K562 (cell line): ENCODE results near the gene CDHR1.

Source experiments
- CBX2 ChIP-seq: fragments of 200-600 bp; sonication (generic); IDR thresholded peaks from one replicate; pipeline ENCODE4 v1.6.1; 2012; ENCODE audit warnings: mild to moderate bottlenecking, low read length, inconsistent platforms; ENCODE audit not compliant: insufficient read depth, poor library complexity, severe bottlenecking
- CHD1 ChIP-seq: fragments of 200-600 bp; sonication (generic); IDR thresholded peaks from one replicate; pipeline ENCODE4 v1.6.1; 2012; ENCODE audit warnings: mild to moderate bottlenecking, moderate library complexity, low read length, inconsistent platforms
- MXI1 ChIP-seq: IDR thresholded peaks from 2 replicates; pipeline ENCODE4 v1.6.1; 2011; ENCODE audit warnings: low read depth, mild to moderate bottlenecking, improper control_type of control experiment, low read length
- NR1H2 ChIP-seq: sonication (generic); formaldehyde crosslinking; IDR thresholded peaks from 2 replicates; pipeline ENCODE4 v1.4.0; 2020; ENCODE audit warnings: mild to moderate bottlenecking, missing genetic modification reagents
- POLR2A ChIP-seq: fragments of 450-650 bp; conservative IDR thresholded peaks from 2 replicates; pipeline ENCODE4 v1.6.1; 2016
- PTBP1 ChIP-seq: fragments of 200-400 bp; formaldehyde crosslinking; IDR thresholded peaks from 2 replicates; pipeline ENCODE4 v1.6.1; 2017; ENCODE audit warnings: low read depth, low read length
- REST ChIP-seq, 2 experiments: fragments of 450-650 bp; formaldehyde crosslinking in 1 of 2; IDR thresholded peaks; 2 replicates each; pipeline versions ENCODE4 v1.4.0 to v1.6.1; 2014 to 2020; ENCODE audit warnings: mild to moderate bottlenecking in 2 of 2, borderline replicate concordance in 1 of 2, low read depth in 1 of 2
- RFX5 ChIP-seq: IDR thresholded peaks from 2 replicates; pipeline ENCODE4 v1.6.1; 2011; ENCODE audit warnings: low read depth, mild to moderate bottlenecking, improper control_type of control experiment, low read length
- SNAPC5 ChIP-seq: fragments of 250-450 bp; sonication (Bioruptor Pico); IDR thresholded peaks from 2 replicates; pipeline ENCODE4 v1.8.0; 2021; ENCODE audit warnings: moderate library complexity, mild to moderate bottlenecking, inconsistent platforms
- STAG1 ChIP-seq: sonication (generic); formaldehyde crosslinking; IDR thresholded peaks from 2 replicates; pipeline ENCODE4 v1.5.0; 2020; ENCODE audit warnings: missing genetic modification reagents, borderline replicate concordance
- THRAP3 ChIP-seq: fragments of 450-650 bp; IDR thresholded peaks from 2 replicates; pipeline ENCODE4 v1.6.1; 2016; ENCODE audit warnings: mild to moderate bottlenecking, inconsistent platforms, borderline replicate concordance
- ZNF121 ChIP-seq: sonication (generic); formaldehyde crosslinking; conservative IDR thresholded peaks from 2 replicates; pipeline ENCODE4 v1.8.0; 2022; ENCODE audit warnings: missing genetic modification reagents
- TF ChIP-seq, protein P1 (sequence below), 2 experiments: fragments of 450-650 bp; IDR thresholded peaks; 2 replicates each; pipeline ENCODE4 v1.6.1; 2016; ENCODE audit warnings: mild to moderate bottlenecking in 2 of 2, borderline replicate concordance in 1 of 2, low read depth in 1 of 2, moderate library complexity in 1 of 2
- TF ChIP-seq, protein P2 (sequence below), 3 experiments: IDR thresholded peaks in 2 of 3; conservative IDR thresholded peaks in 1 of 3; 2 replicates each; pipeline ENCODE4 v1.5.1; 2011 to 2012; ENCODE audit warnings: low read length in 3 of 3, mild to moderate bottlenecking in 3 of 3, control low read depth in 2 of 3, improper control_type of control experiment in 1 of 3, inconsistent platforms in 1 of 3, low read depth in 1 of 3, mixed read lengths in 1 of 3, moderate library complexity in 1 of 3; ENCODE audit not compliant: insufficient read depth in 2 of 3

- TF ChIP-seq ZNF121 (CRISPR knock-in tag): no peak
- no peak for TF ChIP-seq CBX2
- no peak for TF ChIP-seq PTBP1
- TF ChIP-seq CHD1: no peak
- no peak for TF ChIP-seq THRAP3
- TF ChIP-seq, protein P1, sequence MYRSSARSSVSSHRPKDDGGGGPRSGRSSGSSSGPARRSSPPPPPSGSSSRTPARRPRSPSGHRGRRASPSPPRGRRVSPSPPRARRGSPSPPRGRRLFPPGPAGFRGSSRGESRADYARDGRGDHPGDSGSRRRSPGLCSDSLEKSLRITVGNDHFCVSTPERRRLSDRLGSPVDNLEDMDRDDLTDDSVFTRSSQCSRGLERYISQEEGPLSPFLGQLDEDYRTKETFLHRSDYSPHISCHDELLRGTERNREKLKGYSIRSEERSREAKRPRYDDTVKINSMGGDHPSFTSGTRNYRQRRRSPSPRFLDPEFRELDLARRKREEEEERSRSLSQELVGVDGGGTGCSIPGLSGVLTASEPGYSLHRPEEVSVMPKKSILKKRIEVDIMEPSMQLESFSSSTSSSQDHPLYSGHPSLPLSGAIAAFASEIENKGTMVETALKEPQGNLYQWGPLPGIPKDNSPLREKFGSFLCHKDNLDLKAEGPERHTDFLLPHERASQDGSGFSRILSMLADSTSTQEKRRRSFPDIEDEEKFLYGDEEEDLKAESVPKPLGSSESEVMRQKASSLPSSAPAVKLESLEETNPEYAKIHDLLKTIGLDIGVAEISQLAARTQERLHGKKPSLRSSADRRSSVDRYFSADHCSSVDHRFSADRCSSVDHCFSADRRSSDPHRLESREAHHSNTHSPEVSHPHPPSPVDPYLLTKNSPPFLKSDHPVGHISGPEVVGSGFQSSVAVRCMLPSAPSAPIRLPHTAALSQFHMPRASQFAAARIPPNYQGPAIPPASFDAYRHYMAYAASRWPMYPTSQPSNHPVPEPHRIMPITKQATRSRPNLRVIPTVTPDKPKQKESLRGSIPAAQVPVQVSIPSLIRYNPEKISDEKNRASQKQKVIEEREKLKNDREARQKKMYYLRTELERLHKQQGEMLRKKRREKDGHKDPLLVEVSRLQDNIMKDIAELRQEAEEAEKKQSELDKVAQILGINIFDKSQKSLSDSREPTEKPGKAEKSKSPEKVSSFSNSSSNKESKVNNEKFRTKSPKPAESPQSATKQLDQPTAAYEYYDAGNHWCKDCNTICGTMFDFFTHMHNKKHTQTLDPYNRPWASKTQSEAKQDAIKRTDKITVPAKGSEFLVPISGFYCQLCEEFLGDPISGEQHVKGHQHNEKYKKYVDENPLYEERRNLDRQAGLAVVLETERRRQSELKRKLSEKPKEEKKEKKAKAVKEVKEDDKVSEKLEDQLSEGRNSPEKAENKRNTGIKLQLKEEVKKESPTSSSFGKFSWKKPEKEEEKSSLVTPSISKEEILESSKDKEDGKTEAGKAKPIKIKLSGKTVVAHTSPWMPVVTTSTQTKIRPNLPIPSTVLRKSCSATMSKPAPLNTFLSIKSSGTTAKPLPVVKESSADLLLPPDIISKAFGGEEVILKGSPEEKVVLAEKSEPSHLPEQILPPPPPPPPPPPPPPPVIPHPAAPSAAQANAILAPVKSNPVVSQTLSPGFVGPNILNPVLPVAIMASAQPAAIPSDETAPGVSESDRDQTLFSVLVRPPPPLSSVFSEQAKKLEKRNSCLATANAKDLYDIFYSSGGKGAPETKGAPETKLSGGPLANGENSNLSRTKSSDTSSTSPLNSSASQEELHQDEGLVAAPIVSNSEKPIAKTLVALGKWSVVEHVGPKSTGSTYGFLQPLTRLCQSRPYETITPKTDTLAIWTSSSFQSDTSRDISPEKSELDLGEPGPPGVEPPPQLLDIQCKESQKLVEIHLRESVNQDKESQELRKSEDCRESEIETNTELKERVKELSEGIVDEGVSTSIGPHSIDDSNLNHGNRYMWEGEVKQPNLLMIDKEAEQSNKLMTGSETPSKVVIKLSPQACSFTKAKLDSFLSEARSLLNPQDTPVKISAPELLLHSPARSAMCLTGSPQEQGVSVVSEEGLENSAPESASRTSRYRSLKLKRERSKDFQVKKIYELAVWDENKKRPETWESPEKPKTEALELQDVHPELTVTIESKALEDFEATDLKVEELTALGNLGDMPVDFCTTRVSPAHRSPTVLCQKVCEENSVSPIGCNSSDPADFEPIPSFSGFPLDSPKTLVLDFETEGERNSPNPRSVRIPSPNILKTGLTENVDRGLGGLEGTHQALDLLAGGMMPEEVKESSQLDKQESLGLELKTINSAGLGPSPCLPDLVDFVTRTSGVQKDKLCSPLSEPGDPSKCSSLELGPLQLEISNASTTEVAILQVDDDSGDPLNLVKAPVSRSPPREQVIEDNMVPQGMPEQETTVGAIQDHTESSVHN (IDR thresholded peaks at IDR 0.05; ENCODE audit: borderline replicate concordance in 1 of 2, low read depth in 1 of 2): no peak
- TF ChIP-seq RFX5: no peak
- TF ChIP-seq, protein P2, sequence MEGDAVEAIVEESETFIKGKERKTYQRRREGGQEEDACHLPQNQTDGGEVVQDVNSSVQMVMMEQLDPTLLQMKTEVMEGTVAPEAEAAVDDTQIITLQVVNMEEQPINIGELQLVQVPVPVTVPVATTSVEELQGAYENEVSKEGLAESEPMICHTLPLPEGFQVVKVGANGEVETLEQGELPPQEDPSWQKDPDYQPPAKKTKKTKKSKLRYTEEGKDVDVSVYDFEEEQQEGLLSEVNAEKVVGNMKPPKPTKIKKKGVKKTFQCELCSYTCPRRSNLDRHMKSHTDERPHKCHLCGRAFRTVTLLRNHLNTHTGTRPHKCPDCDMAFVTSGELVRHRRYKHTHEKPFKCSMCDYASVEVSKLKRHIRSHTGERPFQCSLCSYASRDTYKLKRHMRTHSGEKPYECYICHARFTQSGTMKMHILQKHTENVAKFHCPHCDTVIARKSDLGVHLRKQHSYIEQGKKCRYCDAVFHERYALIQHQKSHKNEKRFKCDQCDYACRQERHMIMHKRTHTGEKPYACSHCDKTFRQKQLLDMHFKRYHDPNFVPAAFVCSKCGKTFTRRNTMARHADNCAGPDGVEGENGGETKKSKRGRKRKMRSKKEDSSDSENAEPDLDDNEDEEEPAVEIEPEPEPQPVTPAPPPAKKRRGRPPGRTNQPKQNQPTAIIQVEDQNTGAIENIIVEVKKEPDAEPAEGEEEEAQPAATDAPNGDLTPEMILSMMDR (IDR thresholded peaks at IDR 0.05 in 2 of 3, conservative IDR thresholded peaks at IDR 0.05 in 1 of 3; ENCODE audit: insufficient read depth in 2 of 3, low read depth in 1 of 3, low read length in 3 of 3): no peak
- TF ChIP-seq POLR2A: no peak
- TF ChIP-seq SNAPC5 (CRISPR knock-in tag): no peak
- TF ChIP-seq REST (IDR thresholded peaks at IDR 0.05; ENCODE audit: borderline replicate concordance): no peak
- no peak for TF ChIP-seq REST (CRISPR knock-in tag; IDR thresholded peaks at IDR 0.05; ENCODE audit: low read depth)
- TF ChIP-seq NR1H2 (CRISPR knock-in tag): no peak
- TF ChIP-seq STAG1 (CRISPR knock-in tag): no peak
- TF ChIP-seq MXI1: no peak
Observed at GRCh38 chr10:84257343-84258020, 63.1 kb downstream of the CDHR1 start.
